Measurements from ENCODE around the gene NUP54. TPM values are rescaled to one million over a fixed set of nuclear protein-coding genes. Genes with fewer than 3 reads are reported as not detected.

Gene NUP54
- total RNA-seq, 1 donor from 2014 or later, result 43.4 TPM

DNA sequence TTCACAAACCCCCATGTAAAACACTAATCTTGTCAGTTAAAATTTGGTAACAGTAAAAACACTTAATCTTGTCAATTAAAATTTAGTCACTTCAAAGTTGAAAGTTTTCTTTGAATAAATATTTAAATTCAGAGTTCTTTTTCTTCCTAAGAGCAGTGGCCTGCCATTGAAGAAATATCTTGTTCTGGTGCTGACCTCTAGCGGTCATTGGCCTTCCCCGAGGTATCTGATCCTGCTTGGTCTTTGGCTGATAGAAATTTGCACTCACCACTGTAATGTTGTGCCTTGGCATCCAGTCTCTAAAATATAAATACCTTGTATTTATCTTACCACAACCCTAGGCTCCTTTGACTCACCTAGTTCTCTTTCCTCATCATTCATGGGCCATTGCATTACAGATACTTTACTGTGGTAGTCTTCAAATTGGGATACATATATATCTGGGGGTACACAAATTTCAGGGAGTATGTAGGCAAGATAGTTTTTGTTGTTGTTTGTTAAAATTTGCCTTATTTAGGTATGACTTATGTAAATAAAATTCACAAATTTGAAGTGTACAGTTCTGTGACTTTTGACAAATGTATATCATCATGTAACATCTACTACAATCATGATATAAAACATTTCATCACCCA is 80.4 kb downstream of the NUP54 start:
- DNase-seq, result peak; percentile 70
- H3K9me3 Mint-ChIP-seq (ENCODE audit: unreplicated experiment), result no peaks in the 10 kb centered on the region
- TF ChIP-seq CTCF (IDR thresholded peaks at IDR 0.05; ENCODE audit: partially characterized antibody, unreplicated experiment), result peak; percentile 82
- no peaks in the 10 kb centered on the region for H3K4me1 Mint-ChIP-seq (ENCODE audit: low read depth, unreplicated experiment)
- H3K4me3 Mint-ChIP-seq (ENCODE audit: unreplicated experiment), result no peak overlapping the region
- no peaks in the 10 kb centered on the region for H3K36me3 Mint-ChIP-seq (ENCODE audit: unreplicated experiment)
- no peak overlapping the region for H3K27ac Mint-ChIP-seq (ENCODE audit: unreplicated experiment)
- H3K27me3 Mint-ChIP-seq (ENCODE audit: unreplicated experiment), result peaks cover 4% of the 10 kb centered on the region

- H3K27me3 Mint-ChIP-seq (ENCODE audit: unreplicated experiment), result peaks cover 4% of the 10 kb centered on the region
- no peaks in the 10 kb centered on the region for H3K36me3 Mint-ChIP-seq (ENCODE audit: unreplicated experiment)
- no peak overlapping the region for H3K4me3 Mint-ChIP-seq (ENCODE audit: unreplicated experiment)
- no peak overlapping the region for H3K27ac Mint-ChIP-seq (ENCODE audit: unreplicated experiment)
- no peaks in the 10 kb centered on the region for H3K4me1 Mint-ChIP-seq (ENCODE audit: low read depth, unreplicated experiment)
- TF ChIP-seq CTCF (IDR thresholded peaks at IDR 0.05; ENCODE audit: partially characterized antibody, unreplicated experiment), result no peak
- DNase-seq, result no peak
- no peaks in the 10 kb centered on the region for H3K9me3 Mint-ChIP-seq (ENCODE audit: unreplicated experiment)
These were observed 81.7 kb downstream of the NUP54 start for GRCh38 chr4:76066546-76066945.

Other genes starting within 250 kb of the NUP54 start
- not detected for gene PPEF2, start 245.9 kb downstream of the NUP54 start, total RNA-seq (ENCODE audit: unreplicated experiment)
- gene NAAA, start 207.4 kb downstream of the NUP54 start, total RNA-seq (ENCODE audit: unreplicated experiment), result 13.7 TPM
- 30.4 TPM for gene SDAD1, start 157.5 kb downstream of the NUP54 start, total RNA-seq (ENCODE audit: unreplicated experiment)
- not detected for gene CXCL9, start 140.9 kb downstream of the NUP54 start, total RNA-seq (ENCODE audit: unreplicated experiment)
- not detected for gene CXCL10, start 124.9 kb downstream of the NUP54 start, total RNA-seq (ENCODE audit: unreplicated experiment)
- not detected for gene CXCL11, start 112.3 kb downstream of the NUP54 start, total RNA-seq (ENCODE audit: unreplicated experiment)
- gene ART3, start 73.7 kb downstream of the NUP54 start, total RNA-seq (ENCODE audit: unreplicated experiment), result not detected
- gene SCARB2, start 65.4 kb upstream of the NUP54 start, total RNA-seq (ENCODE audit: unreplicated experiment), result 330 TPM
- gene FAM47E, start 103.3 kb upstream of the NUP54 start, total RNA-seq (ENCODE audit: unreplicated experiment), result 2.9 TPM
- gene STBD1, start 158.3 kb upstream of the NUP54 start, total RNA-seq (ENCODE audit: unreplicated experiment), result 15.9 TPM